Left lobe of liver (tissue), 2 donors: ENCODE results near the gene RHOXF2B. TPM values are rescaled to one million over a fixed set of nuclear protein-coding genes. Genes with fewer than 3 reads are reported as not detected.

Experiments
- ATAC-seq: fragments of 200-7000 bp; cut with Tn5 transposase; one replicate; pipeline ENCODE4 v1.9.1; 2020; ENCODE audit warnings: mild to moderate bottlenecking, moderate library complexity
- DNase-seq: peaks from one replicate; pipeline ENCODE4 v3.0.0-alpha.2; 2020; ENCODE audit warnings: low spot score
- total RNA-seq: library from RNA; stranded (reverse); gene quantifications from one replicate; pipeline ENCODE4 v1.2.1, GENCODE V29; 2021
- donor health status: DM: no; HTN: no; CAD: no; lungs with moderate emphysema.
- donor health status: DM: no; HTN: yes; CAD: no.

RHOXF2B gene
- total RNA-seq, 1 donor from 2014 or later = 0.10 TPM

GRCh38 chrX:120022763-120023162, 54.7 kb downstream of the RHOXF2B start:
- ATAC-seq = no peak
- no peak for DNase-seq

Other genes starting within 250 kb of the RHOXF2B start
- gene UPF3B, start 224.7 kb downstream of the RHOXF2B start, total RNA-seq = 2.9 TPM
- 6.7 TPM for gene RNF113A, start 206.0 kb downstream of the RHOXF2B start, total RNA-seq
- gene NDUFA1, start 205.9 kb downstream of the RHOXF2B start, total RNA-seq = 62.6 TPM
- gene AKAP14, start 181.8 kb downstream of the RHOXF2B start, total RNA-seq = not detected
- gene NKAP, start 133.9 kb downstream of the RHOXF2B start, total RNA-seq = 3.4 TPM
- gene RHOXF1, start 38.2 kb upstream of the RHOXF2B start, total RNA-seq = not detected
- not detected for gene RHOXF2, start 80.9 kb upstream of the RHOXF2B start, total RNA-seq
- gene ZBTB33, start 173.1 kb upstream of the RHOXF2B start, total RNA-seq = 7.8 TPM
- 0.05 TPM for gene TMEM255A, start 233.8 kb upstream of the RHOXF2B start, total RNA-seq